GM12878 (cell line): ENCODE results near the gene CXXC1. TPM values are rescaled to one million over a fixed set of nuclear protein-coding genes. Genes with fewer than 3 reads are reported as not detected.

ENCODE experiments used
- BACH1 ChIP-seq: fragments of 450-650 bp; IDR thresholded peaks from 2 replicates; pipeline ENCODE4 v1.6.1; 2017; ENCODE audit warnings: mild to moderate bottlenecking, borderline replicate concordance
- BRCA1 ChIP-seq: IDR thresholded peaks from 2 replicates; pipeline ENCODE4 v1.6.1; 2011; ENCODE audit warnings: low read depth, low read length, improper control_type of control experiment
- CEBPB ChIP-seq, 2 experiments: fragments of 150-350 bp in 1 of 2; IDR thresholded peaks; 2 replicates each; pipeline ENCODE4 v1.6.1; 2012 to 2014; ENCODE audit warnings: low read depth in 2 of 2, low read length in 2 of 2, borderline replicate concordance in 1 of 2, inconsistent platforms in 1 of 2
- CHD2 ChIP-seq: IDR thresholded peaks from 2 replicates; pipeline ENCODE4 v1.6.1; 2011; ENCODE audit warnings: low read depth, low read length, improper control_type of control experiment, borderline replicate concordance
- FOXK2 ChIP-seq: fragments of 450-650 bp; IDR thresholded peaks from 2 replicates; pipeline ENCODE4 v1.6.1; 2017; ENCODE audit warnings: mild to moderate bottlenecking, moderate library complexity
- JUNB ChIP-seq: IDR thresholded peaks from 2 replicates; pipeline ENCODE4 v1.6.1; 2016; ENCODE audit warnings: antibody characterized with exemption, mild to moderate bottlenecking
- LARP7 ChIP-seq: fragments of 450-650 bp; IDR thresholded peaks from 2 replicates; pipeline ENCODE4 v1.6.1; 2017; ENCODE audit warnings: mild to moderate bottlenecking
- NFXL1 ChIP-seq: fragments of 450-650 bp; IDR thresholded peaks from 2 replicates; pipeline ENCODE4 v1.6.1; 2017; ENCODE audit warnings: antibody characterized with exemption, mild to moderate bottlenecking, borderline replicate concordance
- PAX5 ChIP-seq: IDR thresholded peaks from 2 replicates; pipeline ENCODE4 v1.6.1; 2011; ENCODE audit warnings: low read depth, low read length, borderline replicate concordance
- PAX8 ChIP-seq: fragments of 450-650 bp; IDR thresholded peaks from 2 replicates; pipeline ENCODE4 v1.6.1; 2017; ENCODE audit warnings: mild to moderate bottlenecking, moderate library complexity
- POLR2AphosphoS5 ChIP-seq: IDR thresholded peaks from 2 replicates; pipeline ENCODE4 v1.6.1; 2011; ENCODE audit warnings: mild to moderate bottlenecking, low read length, inconsistent platforms
- RFX5 ChIP-seq: IDR thresholded peaks from 2 replicates; pipeline ENCODE4 v1.6.1; 2011; ENCODE audit warnings: low read depth, low read length, improper control_type of control experiment
- RUNX3 ChIP-seq: IDR thresholded peaks from 2 replicates; pipeline ENCODE4 v1.6.1; 2012; ENCODE audit warnings: low read length, inconsistent platforms
- SMARCA5 ChIP-seq: fragments of 450-650 bp; IDR thresholded peaks from 2 replicates; pipeline ENCODE4 v1.6.1; 2017; ENCODE audit warnings: mild to moderate bottlenecking
- SRF ChIP-seq, 2 experiments: IDR thresholded peaks; 2 replicates each; pipeline ENCODE4 v1.6.1; 2011; ENCODE audit warnings: low read depth in 2 of 2, low read length in 2 of 2, mild to moderate bottlenecking in 1 of 2, moderate library complexity in 1 of 2
- TARDBP ChIP-seq: IDR thresholded peaks from 2 replicates; pipeline ENCODE4 v1.6.1; 2016; ENCODE audit warnings: borderline replicate concordance
- TCF3 ChIP-seq: IDR thresholded peaks from 2 replicates; pipeline ENCODE4 v1.6.1; 2012; ENCODE audit warnings: low read depth, mild to moderate bottlenecking, low read length, borderline replicate concordance; ENCODE audit not compliant: insufficient read depth
- YY1 ChIP-seq: IDR thresholded peaks from 2 replicates; pipeline ENCODE4 v1.6.1; 2011; ENCODE audit warnings: low read depth, mild to moderate bottlenecking, low read length
- polyA plus RNA-seq, 11 experiments: library from polyadenylated mRNA; depleted of rRNA in 4 of 11; unstranded in 6 of 11; stranded (reverse) in 5 of 11; fragments of >200 nt; fragmentation: Nextera tagmentation in 4 of 11; fragmentation: Illumina TruSeq in 1 of 11; extraction: Ambion mirVana in 4 of 11; extraction: Trizol in 1 of 11; gene quantifications; 1 replicate in 1 of 11; 2 replicates in 10 of 11; pipeline versions ENCODE4 v1.2.1 to v1.2.3, GENCODE V29; 2011 to 2016; ENCODE audit warnings: inconsistent platforms in 2 of 11, missing spikeins in 2 of 11, low read depth in 1 of 11
- total RNA-seq, 4 experiments: library from RNA; depleted of rRNA in 3 of 4; stranded (reverse); fragments of >200 nt in 3 of 4; fragmentation: Illumina TruSeq in 1 of 4; extraction: Trizol in 1 of 4; gene quantifications; 2 replicates each; pipeline versions ENCODE4 v1.2.1 to v1.2.3, GENCODE V29; 2013 to 2021
- TF ChIP-seq, protein P1 (sequence below), 3 experiments: IDR thresholded peaks in 2 of 3; conservative IDR thresholded peaks in 1 of 3; 2 replicates each; pipeline ENCODE4 v1.5.1; 2011; ENCODE audit warnings: low read depth in 3 of 3, low read length in 3 of 3, mild to moderate bottlenecking in 3 of 3, control low read depth in 2 of 3, moderate library complexity in 2 of 3, inconsistent platforms in 1 of 3, mixed read lengths in 1 of 3; ENCODE audit not compliant: control insufficient read depth in 2 of 3, insufficient read depth in 1 of 3; ENCODE audit errors: extremely low read depth in 1 of 3
- TF ChIP-seq, protein P2 (sequence below): fragments of 450-650 bp; IDR thresholded peaks from 2 replicates; pipeline ENCODE4 v1.6.1; 2017; ENCODE audit warnings: mild to moderate bottlenecking
- TF ChIP-seq, protein P3 (sequence below): fragments of 450-650 bp; conservative IDR thresholded peaks from 2 replicates; pipeline ENCODE4 v1.6.1; 2017; ENCODE audit warnings: mild to moderate bottlenecking, moderate library complexity
- TF ChIP-seq, protein P4 (sequence below): IDR thresholded peaks from 2 replicates; pipeline ENCODE4 v1.6.1; 2012; ENCODE audit warnings: low read depth, low read length, improper control_type of control experiment
- TF ChIP-seq, protein P5 (sequence below): fragments of 150-350 bp; IDR thresholded peaks from 2 replicates; pipeline ENCODE4 v1.6.1; 2014; ENCODE audit warnings: mild to moderate bottlenecking, low read depth, low read length

The CXXC1 gene
- total and polyA plus RNA-seq, 10 of the 15 experiments (the other 5 are each of a cell fraction or from before 2014, with no cell fraction given): 9.2 to 180 (median 93.8) TPM

DNA sequence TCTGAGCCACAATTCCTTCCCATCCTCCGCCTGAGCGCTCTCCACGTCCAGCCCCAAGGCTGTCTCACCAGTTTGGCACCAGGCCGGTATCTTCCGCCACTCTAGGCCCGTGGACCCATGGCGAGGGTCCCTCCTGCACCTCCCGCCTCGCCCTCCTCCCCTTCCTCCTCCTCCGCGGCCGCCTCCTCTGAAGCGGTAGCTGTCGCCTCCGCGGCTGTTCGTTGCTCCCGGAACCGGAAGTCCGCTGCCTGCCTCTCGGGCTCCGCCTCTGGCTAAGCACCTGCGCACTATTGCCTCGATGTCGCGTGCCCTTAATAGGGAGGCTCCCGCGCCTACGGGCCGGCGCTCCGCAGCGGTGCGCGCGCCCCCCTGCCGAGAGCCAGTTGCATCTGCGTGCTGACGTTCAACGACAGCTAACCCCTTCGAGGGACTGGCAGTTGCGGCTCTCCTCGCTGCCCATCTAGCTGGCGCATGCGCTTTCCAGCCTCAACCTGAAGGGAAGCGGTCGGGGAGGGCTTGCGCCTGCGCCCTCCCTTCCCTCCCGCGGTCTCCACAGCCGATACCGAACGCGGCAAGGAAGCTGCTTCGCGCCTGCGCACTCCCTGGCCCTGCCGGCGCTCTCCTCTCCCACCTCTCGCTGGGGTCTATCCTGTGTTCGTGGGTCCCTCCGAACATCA, 6.1 kb downstream of the CXXC1 start, which contains the start of gene MBD1 (continued):
- TF ChIP-seq, protein P1, sequence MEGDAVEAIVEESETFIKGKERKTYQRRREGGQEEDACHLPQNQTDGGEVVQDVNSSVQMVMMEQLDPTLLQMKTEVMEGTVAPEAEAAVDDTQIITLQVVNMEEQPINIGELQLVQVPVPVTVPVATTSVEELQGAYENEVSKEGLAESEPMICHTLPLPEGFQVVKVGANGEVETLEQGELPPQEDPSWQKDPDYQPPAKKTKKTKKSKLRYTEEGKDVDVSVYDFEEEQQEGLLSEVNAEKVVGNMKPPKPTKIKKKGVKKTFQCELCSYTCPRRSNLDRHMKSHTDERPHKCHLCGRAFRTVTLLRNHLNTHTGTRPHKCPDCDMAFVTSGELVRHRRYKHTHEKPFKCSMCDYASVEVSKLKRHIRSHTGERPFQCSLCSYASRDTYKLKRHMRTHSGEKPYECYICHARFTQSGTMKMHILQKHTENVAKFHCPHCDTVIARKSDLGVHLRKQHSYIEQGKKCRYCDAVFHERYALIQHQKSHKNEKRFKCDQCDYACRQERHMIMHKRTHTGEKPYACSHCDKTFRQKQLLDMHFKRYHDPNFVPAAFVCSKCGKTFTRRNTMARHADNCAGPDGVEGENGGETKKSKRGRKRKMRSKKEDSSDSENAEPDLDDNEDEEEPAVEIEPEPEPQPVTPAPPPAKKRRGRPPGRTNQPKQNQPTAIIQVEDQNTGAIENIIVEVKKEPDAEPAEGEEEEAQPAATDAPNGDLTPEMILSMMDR (IDR thresholded peaks at IDR 0.05 in 2 of 3, conservative IDR thresholded peaks at IDR 0.05 in 1 of 3; ENCODE audit: control insufficient read depth in 2 of 3, extremely low read depth in 1 of 3, insufficient read depth in 1 of 3, low read depth in 3 of 3, low read length in 3 of 3): peak in 2 of 3 experiments; percentile 17 to 26; a peak in 1 of 6 replicates
- no peak for TF ChIP-seq FOXK2
- 0 out of 2 replicates have a peak, but pooled peaks have one; percentile 10 for TF ChIP-seq TCF3
- TF ChIP-seq CHD2: 0 out of 2 replicates have a peak, but pooled peaks have one; percentile 45
- no peak for TF ChIP-seq BRCA1
- peak; percentile 100 for TF ChIP-seq NFXL1
- TF ChIP-seq SRF (IDR thresholded peaks at IDR 0.05; ENCODE audit: low read depth in 2 of 2, low read length in 2 of 2): peak in 1 of 2 experiments; percentile 85; a peak in 2 of 4 replicates
- TF ChIP-seq LARP7: peak; percentile 92
- no peak for TF ChIP-seq JUNB
- TF ChIP-seq PAX8: no peak
- peak; percentile 97 for TF ChIP-seq PAX5
- TF ChIP-seq SMARCA5: peak; percentile 72; the same call in 1 of the 2 replicates
- no peak for TF ChIP-seq CEBPB (IDR thresholded peaks at IDR 0.05; ENCODE audit: borderline replicate concordance in 1 of 2, low read depth in 2 of 2, low read length in 2 of 2)
- peak; percentile 96 for TF ChIP-seq POLR2AphosphoS5
- TF ChIP-seq, protein P2, sequence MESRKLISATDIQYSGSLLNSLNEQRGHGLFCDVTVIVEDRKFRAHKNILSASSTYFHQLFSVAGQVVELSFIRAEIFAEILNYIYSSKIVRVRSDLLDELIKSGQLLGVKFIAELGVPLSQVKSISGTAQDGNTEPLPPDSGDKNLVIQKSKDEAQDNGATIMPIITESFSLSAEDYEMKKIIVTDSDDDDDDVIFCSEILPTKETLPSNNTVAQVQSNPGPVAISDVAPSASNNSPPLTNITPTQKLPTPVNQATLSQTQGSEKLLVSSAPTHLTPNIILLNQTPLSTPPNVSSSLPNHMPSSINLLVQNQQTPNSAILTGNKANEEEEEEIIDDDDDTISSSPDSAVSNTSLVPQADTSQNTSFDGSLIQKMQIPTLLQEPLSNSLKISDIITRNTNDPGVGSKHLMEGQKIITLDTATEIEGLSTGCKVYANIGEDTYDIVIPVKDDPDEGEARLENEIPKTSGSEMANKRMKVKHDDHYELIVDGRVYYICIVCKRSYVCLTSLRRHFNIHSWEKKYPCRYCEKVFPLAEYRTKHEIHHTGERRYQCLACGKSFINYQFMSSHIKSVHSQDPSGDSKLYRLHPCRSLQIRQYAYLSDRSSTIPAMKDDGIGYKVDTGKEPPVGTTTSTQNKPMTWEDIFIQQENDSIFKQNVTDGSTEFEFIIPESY: no peak
- TF ChIP-seq BACH1: peak; percentile 37
- TF ChIP-seq, protein P3, sequence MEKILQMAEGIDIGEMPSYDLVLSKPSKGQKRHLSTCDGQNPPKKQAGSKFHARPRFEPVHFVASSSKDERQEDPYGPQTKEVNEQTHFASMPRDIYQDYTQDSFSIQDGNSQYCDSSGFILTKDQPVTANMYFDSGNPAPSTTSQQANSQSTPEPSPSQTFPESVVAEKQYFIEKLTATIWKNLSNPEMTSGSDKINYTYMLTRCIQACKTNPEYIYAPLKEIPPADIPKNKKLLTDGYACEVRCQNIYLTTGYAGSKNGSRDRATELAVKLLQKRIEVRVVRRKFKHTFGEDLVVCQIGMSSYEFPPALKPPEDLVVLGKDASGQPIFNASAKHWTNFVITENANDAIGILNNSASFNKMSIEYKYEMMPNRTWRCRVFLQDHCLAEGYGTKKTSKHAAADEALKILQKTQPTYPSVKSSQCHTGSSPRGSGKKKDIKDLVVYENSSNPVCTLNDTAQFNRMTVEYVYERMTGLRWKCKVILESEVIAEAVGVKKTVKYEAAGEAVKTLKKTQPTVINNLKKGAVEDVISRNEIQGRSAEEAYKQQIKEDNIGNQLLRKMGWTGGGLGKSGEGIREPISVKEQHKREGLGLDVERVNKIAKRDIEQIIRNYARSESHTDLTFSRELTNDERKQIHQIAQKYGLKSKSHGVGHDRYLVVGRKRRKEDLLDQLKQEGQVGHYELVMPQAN: peak; percentile 65
- peak; percentile 64 for TF ChIP-seq YY1
- TF ChIP-seq, protein P4, sequence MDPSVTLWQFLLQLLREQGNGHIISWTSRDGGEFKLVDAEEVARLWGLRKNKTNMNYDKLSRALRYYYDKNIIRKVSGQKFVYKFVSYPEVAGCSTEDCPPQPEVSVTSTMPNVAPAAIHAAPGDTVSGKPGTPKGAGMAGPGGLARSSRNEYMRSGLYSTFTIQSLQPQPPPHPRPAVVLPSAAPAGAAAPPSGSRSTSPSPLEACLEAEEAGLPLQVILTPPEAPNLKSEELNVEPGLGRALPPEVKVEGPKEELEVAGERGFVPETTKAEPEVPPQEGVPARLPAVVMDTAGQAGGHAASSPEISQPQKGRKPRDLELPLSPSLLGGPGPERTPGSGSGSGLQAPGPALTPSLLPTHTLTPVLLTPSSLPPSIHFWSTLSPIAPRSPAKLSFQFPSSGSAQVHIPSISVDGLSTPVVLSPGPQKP: peak; percentile 89
- TF ChIP-seq TARDBP: no peak; the same call in 1 of the 2 replicates
- TF ChIP-seq RUNX3: no peak
- TF ChIP-seq, protein P5, sequence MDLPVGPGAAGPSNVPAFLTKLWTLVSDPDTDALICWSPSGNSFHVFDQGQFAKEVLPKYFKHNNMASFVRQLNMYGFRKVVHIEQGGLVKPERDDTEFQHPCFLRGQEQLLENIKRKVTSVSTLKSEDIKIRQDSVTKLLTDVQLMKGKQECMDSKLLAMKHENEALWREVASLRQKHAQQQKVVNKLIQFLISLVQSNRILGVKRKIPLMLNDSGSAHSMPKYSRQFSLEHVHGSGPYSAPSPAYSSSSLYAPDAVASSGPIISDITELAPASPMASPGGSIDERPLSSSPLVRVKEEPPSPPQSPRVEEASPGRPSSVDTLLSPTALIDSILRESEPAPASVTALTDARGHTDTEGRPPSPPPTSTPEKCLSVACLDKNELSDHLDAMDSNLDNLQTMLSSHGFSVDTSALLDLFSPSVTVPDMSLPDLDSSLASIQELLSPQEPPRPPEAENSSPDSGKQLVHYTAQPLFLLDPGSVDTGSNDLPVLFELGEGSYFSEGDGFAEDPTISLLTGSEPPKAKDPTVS: no peak
- no peak for TF ChIP-seq RFX5
